Amniotic epithelial cell (primary cell): ENCODE data around the gene VCL.
"Not testable (repeated sequence)": the region's sequence is repeated elsewhere in the genome, so short reads cannot be mapped to it uniquely, and the experiment has no call there.

Experiments
- DNase-seq: peaks from one replicate; pipeline ENCODE4 v3.0.0-alpha.2; 2010; ENCODE audit warnings: low read depth

Gene VCL

DNA sequence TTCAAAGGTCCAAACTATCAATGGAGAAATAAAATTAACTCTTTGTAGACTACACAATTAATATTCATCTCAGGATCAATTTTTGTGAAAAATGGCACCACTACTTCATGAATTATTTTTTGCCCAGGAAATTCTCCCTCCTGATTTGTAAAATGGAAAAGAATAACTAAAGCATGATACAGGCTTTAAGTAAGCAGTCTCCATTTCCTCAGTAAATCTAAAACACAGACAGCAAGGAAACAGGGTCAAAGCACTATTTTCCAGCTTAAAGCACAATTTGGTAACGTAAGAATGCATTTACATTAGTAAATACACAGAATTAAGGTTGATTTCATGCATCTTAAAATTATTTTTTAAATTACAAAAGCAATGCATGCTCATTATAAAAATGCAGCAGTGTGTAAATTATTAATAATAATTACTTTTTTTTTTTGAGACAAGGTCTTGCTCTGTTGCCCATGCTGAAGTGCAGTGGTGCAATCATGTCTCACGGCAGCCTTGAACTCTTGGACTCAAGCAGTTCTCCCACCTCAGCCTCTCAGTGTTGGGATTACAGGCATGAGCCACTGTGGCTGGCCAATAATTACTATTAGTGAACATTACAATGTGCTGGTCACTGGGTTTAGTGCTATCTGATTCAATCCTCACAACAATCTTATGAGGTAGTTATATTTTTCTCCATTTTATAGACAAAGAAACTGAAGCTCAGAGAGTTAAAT lies 26.1 kb upstream of the VCL start:
- no peak for DNase-seq

DNA sequence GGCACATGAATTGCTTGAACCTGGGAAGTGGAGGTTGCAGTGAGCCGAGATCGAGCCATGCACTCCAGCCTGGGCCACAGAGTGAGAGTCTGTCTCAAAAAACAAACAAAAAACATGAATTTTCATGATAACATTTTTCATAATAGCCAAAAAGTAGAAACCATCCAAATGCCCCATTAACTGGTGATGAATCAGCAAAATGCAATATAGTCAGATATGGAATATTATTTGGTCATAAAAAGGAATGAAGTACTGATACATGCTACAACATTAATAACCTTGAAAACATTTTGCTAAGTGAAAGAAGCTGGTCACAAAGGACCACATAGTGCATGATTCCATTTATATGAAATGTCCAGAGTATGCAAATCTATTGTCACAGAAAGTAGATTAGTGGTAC lies 24.5 kb upstream of the VCL start:
- no peak for DNase-seq

DNA sequence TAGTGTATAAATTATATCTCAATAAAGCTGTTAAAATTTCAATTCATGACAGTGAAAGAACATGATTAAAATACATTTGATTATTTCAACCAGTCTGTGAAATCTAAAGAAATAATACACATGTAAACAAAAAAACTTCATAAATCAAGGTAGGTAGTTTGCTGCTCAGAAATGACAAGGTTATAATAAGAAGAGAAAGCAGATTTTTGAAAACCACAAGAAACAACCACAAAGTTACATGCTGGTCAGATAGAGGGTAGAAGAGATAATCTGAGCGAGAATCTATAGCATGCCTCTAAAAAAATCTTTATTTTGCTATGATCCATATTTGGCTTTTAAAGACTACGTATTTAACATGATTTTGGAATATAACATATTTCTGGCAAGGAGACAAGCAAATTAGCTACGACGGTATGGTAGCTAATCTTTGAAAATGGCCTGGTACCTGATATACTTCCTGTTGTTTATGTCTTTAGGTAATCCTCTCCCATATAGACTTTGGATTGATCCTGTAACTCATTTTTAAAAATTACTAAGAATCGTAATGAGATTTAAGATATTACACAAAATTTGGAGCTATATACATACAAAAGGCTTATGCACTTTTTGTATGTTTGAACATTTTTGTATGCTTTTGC lies 23.5 kb upstream of the VCL start:
- no peak for DNase-seq

DNA sequence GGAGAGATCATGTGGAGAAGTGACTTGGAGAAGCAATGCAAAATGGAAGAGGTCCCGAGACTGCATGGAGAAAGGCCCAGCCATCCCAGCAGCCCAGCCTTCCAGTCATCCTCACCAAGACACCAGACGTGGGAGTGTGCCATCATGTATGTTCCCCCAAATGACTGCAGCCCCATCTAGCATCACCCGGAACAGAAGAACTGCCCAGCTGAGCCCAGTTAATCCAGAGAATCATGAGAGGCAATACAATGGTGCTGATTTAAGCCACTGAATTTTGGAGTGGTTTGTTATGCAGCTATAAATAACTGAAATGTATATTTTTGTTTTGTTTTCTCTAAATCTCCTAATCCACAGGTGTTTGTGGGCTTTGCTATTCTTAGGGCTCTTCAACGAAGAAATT lies 22.5 kb upstream of the VCL start:
- no peak for DNase-seq

DNA sequence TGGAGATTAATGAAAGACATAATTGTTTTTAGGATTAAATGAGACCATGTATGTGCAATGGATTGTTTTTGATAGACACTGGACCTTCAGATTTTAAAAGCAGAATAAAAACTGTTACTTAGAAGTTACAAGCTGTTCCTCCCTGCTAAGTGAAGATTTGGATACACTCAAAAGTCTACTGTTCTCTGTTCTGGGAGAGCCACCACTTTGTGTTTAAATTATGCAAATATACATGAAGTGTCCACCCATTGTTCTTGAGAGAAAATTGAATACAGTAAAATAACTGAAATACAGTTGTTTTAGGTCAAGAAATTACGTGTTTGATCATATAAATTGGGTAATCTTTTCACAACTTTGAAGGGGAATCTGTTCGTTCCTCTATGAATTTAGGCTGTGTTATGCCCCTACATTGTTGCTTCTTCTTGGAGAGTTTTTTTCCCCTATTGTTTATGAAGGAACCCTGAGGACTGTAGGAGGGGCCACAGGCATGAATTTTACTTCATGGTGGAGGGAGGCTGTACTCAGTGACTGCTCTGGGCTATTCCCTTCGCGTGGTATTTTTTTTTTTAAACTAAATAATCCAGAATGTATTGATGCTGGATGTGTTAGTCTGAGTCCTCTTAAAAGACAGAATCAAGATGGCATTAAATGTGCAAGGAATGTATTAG lies 18.6 kb upstream of the VCL start:
- DNase-seq: no peak

DNA sequence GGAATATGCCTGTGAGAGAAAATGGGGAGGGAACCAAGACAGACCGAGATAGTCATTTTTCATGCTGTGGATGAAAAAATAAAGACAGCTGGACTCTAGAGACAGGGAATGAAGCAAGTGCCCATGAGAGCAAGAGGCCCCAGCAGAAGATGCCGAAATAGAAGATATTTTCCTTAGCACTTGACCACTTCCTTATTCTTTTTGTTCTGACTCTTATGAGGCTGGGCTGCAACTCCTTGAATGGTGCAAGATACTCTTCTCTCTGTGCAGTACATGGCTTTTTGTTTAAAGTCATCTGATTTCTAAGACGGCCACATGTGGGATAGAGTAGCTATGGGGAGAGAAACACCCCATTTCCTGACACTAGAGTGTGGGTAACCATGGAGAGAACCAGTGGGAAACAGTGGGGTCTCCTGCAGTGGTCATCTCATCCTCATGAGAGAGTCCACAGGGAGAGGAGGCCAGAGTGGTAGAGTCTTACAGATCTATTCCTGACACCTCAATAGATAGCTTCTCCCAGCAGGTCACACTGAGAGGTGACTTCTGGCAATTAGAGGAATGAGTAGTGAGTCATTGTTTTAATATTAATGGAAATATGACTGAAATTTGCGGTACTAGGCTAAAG lies 18.0 kb upstream of the VCL start:
- DNase-seq: peak; percentile 58

DNA sequence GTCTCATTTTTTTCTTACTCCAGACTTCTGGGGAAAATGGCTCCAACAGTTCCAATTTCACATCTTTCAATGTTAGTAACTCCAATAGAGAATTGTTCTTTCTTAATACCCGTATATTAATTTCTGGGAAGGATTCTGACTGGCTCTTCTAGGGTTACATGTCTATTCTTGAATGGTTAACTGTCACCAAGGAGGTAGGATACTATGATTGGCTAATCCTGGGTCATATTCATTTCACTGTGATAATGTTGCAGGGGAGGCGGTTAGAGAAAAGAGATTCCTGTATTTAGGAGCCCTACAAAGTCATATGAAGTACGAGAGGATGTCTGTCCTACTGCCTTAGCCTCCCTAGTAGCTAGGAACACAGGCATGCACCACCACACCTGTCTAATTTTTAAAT lies 16.1 kb upstream of the VCL start:
- no peak for DNase-seq

DNA sequence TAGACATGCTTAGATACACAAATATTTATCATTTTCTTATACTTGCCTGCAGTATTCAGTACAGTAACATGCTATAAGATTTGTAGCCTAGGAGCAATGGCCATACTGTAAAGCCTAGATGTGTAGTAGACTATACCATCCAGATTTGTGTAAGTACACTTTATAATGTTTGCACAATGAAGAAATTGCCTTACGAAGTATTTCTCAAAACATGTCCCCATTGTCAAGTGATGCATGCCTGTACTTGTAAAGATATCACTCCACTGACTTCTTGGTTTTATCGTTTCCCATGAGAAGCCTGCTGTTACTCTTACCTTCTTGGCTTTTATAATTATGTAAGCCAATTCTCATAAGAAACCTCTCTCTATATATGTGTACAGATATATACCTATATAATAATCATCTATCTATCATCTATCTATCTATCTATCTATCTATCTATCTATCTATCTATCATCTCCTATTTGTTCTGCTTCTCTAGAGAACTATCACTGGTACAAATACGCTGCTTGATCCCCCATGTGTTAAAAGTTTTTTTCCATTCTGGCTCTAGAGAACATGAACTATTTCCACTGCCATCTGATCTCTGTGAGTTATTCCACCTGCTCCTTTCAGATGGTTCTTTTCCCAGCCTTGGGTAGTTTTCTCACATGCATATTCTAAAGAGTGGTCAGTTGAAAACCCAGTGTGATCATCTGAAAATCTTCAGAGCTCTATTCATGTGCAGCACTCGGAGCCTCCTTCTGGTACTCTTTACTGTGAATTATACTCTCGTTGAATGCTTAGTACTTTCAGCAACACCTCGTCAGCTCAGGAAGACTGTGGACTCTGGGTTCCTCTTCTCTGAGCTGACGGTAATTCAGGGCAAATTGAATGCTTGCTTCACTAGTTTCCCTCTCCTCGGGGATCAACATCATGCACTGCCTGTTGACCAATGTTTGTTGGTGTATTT lies 14.5 kb upstream of the VCL start:
- DNase-seq: no peak

DNA sequence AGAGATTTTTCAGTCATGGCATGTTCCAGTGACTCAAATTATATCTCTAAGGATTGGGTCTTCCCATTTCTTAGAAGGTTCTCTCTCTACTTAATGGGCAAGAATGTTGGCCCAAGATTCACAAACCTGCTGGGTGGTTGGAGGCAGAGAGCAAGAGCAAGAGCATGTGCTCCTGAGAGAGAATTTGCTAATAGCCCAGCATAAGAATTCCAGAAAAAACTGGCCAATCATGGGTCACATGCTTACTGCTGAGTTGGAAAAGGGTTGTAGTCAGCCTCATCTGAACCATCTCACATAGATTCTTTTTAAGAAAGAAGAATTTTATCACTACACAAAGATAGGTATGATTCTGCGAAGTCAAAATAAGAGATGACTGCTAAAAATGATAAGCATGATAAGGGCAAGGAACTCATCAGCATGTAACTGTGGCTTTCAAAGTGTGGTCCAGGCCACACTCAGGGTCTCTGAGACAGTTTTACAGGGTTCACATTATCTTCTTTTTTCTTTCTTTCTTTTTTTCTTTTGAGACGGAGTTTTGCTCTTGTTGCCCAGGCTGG lies 8.2 kb upstream of the VCL start:
- DNase-seq: no peak

DNA sequence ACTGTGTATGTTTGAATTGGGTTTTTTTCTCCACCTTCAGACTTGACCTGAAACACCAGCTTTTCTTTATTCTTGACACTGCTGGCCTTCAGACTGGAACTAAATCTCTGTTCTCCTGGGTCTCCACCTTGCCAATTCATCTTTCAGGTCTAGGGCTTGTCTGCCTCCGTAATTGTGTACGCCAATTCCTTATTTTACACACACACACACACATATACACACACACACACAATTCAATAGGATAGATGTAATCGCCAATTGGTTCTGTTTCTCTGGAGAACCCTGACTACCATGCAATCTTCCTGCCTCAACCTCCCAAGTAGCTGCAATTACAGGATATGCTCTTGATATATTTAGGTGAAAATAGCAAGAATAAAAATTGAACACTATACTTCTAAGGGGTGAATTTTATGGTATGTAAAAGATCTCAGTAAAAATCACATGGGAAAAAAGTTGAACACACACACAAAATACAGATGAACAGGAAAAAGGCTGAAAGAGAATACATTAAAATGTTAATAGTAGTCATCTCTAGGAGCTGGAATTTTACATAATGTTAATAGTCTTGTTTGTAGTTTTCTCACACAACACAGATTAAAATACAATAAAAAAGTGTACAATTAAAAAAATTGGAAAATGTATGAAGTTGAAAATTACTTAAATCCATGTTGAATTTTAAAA lies 6.6 kb upstream of the VCL start:
- DNase-seq: no peak

DNA sequence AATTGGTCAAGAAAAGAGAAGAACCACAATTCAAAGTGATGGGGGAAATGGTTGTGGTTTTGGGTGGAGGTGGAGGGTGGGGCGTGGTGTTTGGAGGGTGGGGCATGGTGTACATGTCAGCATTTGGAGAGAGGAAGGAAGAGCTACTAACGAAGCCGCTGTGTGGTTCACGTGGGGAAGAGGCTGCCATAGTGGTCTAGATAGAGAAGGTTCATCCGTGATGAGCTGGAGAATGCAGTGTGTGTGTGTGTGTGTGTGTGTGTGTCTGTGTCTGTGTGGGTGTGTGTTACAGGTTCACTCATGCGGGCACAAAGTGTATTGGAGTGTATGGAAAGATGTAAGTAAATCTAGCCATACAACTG lies 6.1 kb upstream of the VCL start:
- DNase-seq: no peak

DNA sequence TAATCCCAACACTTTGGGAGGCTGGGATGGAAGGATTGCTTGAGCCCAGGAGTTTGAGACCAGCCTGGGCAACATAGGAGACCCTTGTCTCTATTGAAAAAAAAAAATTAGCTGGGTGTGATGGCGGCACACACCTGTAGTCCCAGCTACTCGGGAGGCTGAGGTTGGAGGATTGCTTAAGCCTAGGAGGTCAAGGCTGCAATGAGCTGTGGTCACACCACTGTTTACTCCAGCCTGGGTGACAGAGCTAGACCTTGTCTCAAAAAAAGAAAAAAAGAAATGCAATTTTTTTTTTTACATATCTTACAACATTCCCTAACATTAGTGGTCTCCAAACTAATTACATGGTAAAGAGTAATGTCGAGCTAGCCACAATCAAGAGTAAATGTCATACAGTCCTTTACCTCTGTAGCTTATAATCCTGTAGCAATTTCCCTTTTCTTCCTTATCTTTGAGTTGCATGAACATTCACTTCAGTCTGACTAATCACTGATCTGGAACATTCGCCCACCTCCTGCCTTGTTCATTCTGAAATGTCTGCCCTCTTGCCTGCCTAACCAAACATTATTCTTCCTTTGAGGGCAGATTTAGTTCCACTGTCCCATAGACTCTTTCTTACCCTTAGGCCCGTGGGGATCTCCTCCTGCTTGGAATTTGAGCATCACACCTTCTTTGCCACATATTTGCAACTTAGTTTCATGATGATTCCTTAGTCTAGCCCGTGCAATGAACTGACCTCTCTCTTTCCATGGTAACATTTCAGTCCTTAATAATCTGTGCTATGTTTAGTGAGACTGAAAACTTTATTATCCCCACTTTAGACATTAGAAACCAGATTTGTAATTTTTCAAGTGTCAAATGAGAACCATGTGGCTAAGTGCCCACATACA lies 4.8 kb upstream of the VCL start:
- DNase-seq: peak; percentile 88

DNA sequence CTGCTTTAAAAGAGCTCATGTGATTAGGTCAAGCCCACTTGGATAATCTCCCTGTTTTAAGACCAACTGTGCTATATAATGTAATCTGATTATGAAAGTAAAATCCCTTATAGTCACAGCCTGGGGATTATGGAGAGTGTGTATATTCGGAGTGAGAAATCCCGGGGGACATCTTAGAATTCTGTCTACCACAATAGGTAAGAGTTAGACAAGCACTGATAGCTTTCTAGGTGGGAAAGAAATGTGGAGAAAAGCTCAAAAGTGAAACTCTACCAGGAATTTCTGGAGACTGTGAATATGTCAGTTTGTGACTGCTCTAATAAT lies 2.9 kb upstream of the VCL start:
- no peak for DNase-seq

DNA sequence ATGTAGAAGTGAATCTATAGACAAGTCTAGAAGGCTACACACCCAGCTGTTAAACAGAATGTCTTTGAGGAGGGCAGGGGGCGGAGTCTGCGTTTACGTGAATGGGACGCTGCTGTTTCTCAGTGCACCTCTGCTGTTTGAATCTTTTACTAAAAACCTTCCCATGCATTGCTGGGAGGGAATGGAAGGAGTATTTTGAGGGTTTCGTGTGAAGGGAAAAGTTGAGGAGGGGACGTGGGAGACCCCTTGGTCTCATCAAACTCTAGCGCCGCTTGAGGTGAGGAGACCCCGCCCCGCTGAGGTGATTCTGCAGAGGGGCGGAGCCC lies 492 bp upstream of the VCL start:
- DNase-seq: no peak

DNA sequence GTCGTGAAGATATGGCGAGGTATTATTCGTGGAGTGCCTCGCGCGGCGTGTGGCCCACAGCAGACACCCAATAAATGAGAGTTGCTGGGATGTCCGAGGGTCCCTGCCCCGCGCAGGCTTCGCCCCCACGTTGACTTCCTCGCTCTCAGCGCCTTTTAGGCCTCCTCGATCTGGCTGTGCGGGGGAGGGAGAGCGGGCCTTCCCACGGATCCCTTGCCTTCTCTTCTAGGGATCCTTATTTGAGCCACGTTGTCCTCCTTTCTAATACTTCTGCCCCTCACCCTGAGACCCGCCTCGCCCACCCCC lies 660 bp downstream of the VCL start:
- no peak for DNase-seq

DNA sequence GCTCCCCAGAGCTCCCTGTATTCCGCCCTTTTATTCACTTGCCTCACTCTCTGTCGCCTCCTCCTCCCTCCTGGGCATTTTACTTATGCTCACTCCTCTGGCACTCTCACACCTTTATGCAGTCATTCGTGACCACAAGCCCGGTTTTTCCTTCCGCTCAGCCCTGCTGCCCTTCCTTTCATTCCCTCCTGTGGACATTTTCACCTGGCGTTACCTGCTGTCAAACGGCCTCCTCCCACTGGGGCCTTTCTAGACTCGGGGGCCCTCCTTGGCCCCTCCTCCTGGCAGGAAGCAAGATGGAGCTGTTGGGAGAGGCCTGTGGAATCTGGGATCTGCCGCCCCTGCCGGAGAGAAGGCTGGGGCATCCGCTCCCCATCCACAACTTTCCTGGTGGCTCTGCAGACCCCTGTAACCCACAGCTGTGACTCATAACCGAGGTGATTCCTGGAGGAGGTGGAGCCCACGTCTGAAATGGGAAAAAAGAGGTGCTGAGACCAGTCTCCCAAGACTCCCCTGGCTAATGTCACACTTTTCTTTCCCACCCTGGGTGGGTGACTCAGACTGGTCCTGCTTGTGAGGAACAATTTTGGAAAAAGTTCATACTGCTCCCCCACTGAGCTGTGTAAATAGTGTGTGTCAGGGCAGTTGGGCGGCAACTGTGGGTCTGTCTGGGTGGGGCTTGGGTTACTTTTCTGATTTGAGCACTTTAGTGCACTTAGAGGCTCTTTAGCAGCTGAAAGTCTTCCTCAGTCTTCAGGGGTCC lies 1.2 kb downstream of the VCL start:
- peak; percentile 67 for DNase-seq

DNA sequence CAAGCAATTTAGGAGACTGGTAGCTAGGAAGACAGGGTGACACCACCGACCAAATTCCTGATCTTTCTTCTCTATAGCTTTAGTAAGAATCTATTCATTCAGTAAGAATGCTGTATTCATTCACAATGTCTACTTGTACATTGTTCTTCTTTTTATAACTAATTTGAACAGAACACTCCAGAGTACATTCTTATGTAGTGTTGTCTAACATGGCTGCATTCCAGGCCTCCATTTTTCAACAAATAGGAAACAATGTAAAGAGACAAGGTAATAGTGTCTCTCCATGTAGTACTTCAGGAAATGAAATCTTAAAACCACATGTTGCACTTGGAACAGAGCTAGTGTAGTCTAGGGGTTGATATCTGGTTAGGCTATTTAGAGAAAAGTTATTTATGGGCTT lies 1.8 kb downstream of the VCL start:
- DNase-seq: no peak

DNA sequence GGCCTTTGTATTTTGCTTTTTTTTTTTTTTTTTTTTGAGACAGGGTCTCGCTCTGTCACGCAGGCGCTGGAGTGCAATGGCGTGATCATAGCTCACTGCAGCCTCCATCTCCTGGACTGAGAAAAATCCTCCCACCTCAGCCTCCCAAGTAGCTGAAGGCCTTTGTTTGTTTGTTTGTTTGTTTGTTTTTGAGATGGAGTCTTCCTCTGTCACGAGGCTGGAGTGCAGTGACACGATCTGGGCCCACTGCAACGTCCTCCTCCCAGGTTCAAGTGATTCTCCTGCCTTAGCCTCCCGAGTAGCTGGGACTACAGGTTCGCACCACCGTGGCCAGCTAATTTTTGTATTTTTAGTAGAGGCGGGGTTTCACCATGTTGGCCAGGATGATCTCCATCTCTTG lies 2.3 kb downstream of the VCL start:
- not testable (repeated sequence) for DNase-seq

DNA sequence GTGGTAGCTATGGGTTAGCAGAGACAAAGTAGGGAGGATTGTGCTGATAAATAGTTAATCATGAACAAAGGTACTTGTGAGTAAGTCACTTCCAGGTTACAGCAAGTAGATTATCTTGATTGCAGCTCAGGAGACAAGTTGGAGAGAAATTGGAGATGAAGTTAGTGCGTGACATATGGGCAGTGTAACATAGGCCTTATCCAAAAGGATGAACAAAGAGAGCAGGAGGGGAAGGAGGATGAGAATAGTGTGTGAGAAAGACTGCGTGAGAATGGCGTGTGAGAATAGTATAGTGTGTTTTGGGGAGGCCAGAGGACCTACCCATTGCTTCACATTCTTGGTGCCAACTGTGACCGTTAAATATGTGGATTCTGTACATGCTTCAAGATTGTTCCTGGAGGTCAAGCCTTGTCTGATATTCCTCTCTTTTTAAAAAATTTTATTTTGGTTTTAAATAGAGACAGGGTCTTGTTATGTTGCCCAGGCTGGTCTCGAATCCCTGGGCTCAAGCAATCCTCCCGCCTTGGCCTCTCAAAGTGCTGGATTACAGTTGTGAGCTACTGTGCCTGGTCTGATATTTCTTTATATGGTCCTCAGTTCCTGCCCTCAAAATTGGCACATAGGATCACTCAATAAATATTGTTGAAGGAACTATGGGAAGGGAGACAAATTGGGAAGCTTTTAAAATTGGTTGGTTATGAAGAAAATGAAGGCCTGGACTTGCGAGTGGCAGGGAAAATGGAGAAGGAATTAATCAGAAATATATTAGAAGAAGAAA lies 3.2 kb downstream of the VCL start:
- DNase-seq: no peak
